SK-N-SH (cell line): ENCODE results near the gene ITGAL. TPM values are rescaled to one million over a fixed set of nuclear protein-coding genes. Genes with fewer than 3 reads are reported as not detected.

Experiments used
- CTCF ChIA-PET: fragments of 300-600, 350-600 bp; formaldehyde crosslinking; extraction: SDS; loops from one replicate; lab custom pipeline; 2021; lab: Yijun Ruan, JAX
- POLR2A ChIA-PET: fragments of 350-600 bp; sonication (Branson Sonifier 250); formaldehyde crosslinking; extraction: SDS; loops from one replicate; lab custom pipeline; 2020; ENCODE audit warnings: antibody characterized with exemption, inconsistent platforms; lab: Yijun Ruan, JAX
- DNase-seq: peaks from one replicate; pipeline ENCODE4 v3.0.0; 2012
- H2AFZ ChIP-seq: fragments of 200-600 bp; sonication (generic); 2 replicates; pipeline ENCODE4 v1.8.1; 2016; ENCODE audit warnings: antibody characterized with exemption, mild to moderate bottlenecking, low read depth
- H3F3A ChIP-seq: fragments of 200-600 bp; sonication (generic); replicated peaks from 2 replicates; pipeline ENCODE3; 2016; ENCODE audit warnings: antibody characterized with exemption, mild to moderate bottlenecking; ENCODE audit not compliant: insufficient read depth
- H3K27ac ChIP-seq, 2 experiments: fragments of 200-500 bp in 1 of 2; fragments of 200-600 bp in 1 of 2; sonication (Bioruptor generic) in 1 of 2; sonication (generic), shearing (Covaris generic) in 1 of 2; 2 replicates each; pipeline versions ENCODE4 v1.5.1 to v1.6.1; 2014 to 2016; ENCODE audit warnings: low read depth in 2 of 2, inconsistent platforms in 1 of 2, low read length in 1 of 2, mild to moderate bottlenecking in 1 of 2, mixed read lengths in 1 of 2
- H3K27me3 ChIP-seq: fragments of 200-600 bp; sonication (generic), shearing (Covaris generic); 2 replicates; pipeline ENCODE4 v1.6.1; 2016; ENCODE audit warnings: mixed run types; ENCODE audit not compliant: insufficient read depth
- H3K36me3 ChIP-seq, 2 experiments: fragments of 200-500 bp in 1 of 2; fragments of 200-600 bp in 1 of 2; sonication (Bioruptor generic) in 1 of 2; sonication (generic) in 1 of 2; replicated peaks in 1 of 2; 2 replicates each; pipeline versions ENCODE3 to v1.5.1; 2014 to 2016; ENCODE audit warnings: low read length in 1 of 2, mild to moderate bottlenecking in 1 of 2; ENCODE audit not compliant: insufficient read depth in 2 of 2, control insufficient read depth in 1 of 2
- H3K4me1 ChIP-seq, 2 experiments: fragments of 200-500 bp in 1 of 2; fragments of 200-600 bp in 1 of 2; sonication (Bioruptor generic) in 1 of 2; sonication (generic), shearing (Covaris generic) in 1 of 2; 2 replicates each; pipeline versions ENCODE4 v1.5.1 to v1.6.1; 2014 to 2016; ENCODE audit warnings: low read depth in 1 of 2, low read length in 1 of 2, mixed run types in 1 of 2; ENCODE audit not compliant: insufficient read depth in 2 of 2, control insufficient read depth in 1 of 2
- H3K4me2 ChIP-seq: fragments of 200-600 bp; sonication (generic), shearing (Covaris generic); 2 replicates; pipeline ENCODE4 v1.6.1; 2017; ENCODE audit warnings: mixed run types
- H3K4me3 ChIP-seq, 2 experiments: fragments of 200-500 bp in 1 of 2; fragments of 200-600 bp in 1 of 2; sonication (Bioruptor generic) in 1 of 2; sonication (generic), shearing (Covaris generic) in 1 of 2; 2 replicates each; pipeline versions ENCODE4 v1.5.1 to v1.8.1; 2014 to 2016; ENCODE audit warnings: low read depth in 2 of 2, inconsistent platforms in 1 of 2, low read length in 1 of 2, mild to moderate bottlenecking in 1 of 2, mixed read lengths in 1 of 2, moderate library complexity in 1 of 2
- H3K79me2 ChIP-seq: fragments of 200-600 bp; sonication (generic); 2 replicates; pipeline ENCODE4 v1.8.1; 2017; ENCODE audit warnings: mild to moderate bottlenecking; ENCODE audit not compliant: insufficient read depth
- H3K9ac ChIP-seq: fragments of 200-600 bp; sonication (generic); 2 replicates; pipeline ENCODE4 v1.6.1; 2017; ENCODE audit warnings: mixed run types
- H3K9me2 ChIP-seq: fragments of 200-600 bp; sonication (generic); 2 replicates; pipeline ENCODE4 v1.6.1; 2017; ENCODE audit warnings: mixed run types
- H3K9me3 ChIP-seq: fragments of 200-600 bp; sonication (generic); 2 replicates; pipeline ENCODE4 v1.6.1; 2017; ENCODE audit warnings: mixed run types, mild to moderate bottlenecking, moderate library complexity
- H4K20me1 ChIP-seq: fragments of 200-600 bp; sonication (generic); 2 replicates; pipeline ENCODE4 v1.6.1; 2017; ENCODE audit warnings: mild to moderate bottlenecking, mixed run types; ENCODE audit not compliant: insufficient read depth
- CTCF ChIP-seq: fragments of 200-600 bp; sonication (generic); IDR thresholded peaks from 2 replicates; pipeline ENCODE4 v1.6.1; 2017; ENCODE audit warnings: antibody characterized with exemption, mild to moderate bottlenecking, moderate library complexity
- ELF1 ChIP-seq: IDR thresholded peaks from 2 replicates; pipeline ENCODE4 v1.4.0; 2012
- EP300 ChIP-seq, 2 experiments: IDR thresholded peaks; 2 replicates each; pipeline versions ENCODE4 v1.4.0 to v1.6.1; 2012; ENCODE audit warnings: borderline replicate concordance in 1 of 2, low read depth in 1 of 2, low read length in 1 of 2
- EZH2phosphoT487 ChIP-seq: fragments of 200-600 bp; sonication (generic); IDR thresholded peaks from 2 replicates; pipeline ENCODE4 v1.6.1; 2017; ENCODE audit warnings: low read depth, mixed run types, mild to moderate bottlenecking, antibody characterized with exemption, moderate library complexity, borderline replicate concordance
- FOSL2 ChIP-seq: IDR thresholded peaks from 2 replicates; pipeline ENCODE4 v1.4.0; 2012; ENCODE audit warnings: low read depth, mild to moderate bottlenecking, moderate library complexity, borderline replicate concordance
- FOXJ3 ChIP-seq: sonication (generic); formaldehyde crosslinking; IDR thresholded peaks from 2 replicates; pipeline ENCODE4 v1.5.1; 2020; ENCODE audit warnings: mild to moderate bottlenecking, missing genetic modification reagents
- GATA2 ChIP-seq: sonication (generic); formaldehyde crosslinking; IDR thresholded peaks from 2 replicates; pipeline ENCODE4 v1.5.0; 2020; ENCODE audit warnings: mild to moderate bottlenecking, missing genetic modification reagents
- MEF2A ChIP-seq: IDR thresholded peaks from 2 replicates; pipeline ENCODE4 v1.4.0; 2012; ENCODE audit warnings: low read depth, borderline replicate concordance
- MXI1 ChIP-seq: IDR thresholded peaks from 2 replicates; pipeline ENCODE4 v1.6.1; 2012; ENCODE audit warnings: mild to moderate bottlenecking, low read depth, low read length, improper control_type of control experiment
- PBX3 ChIP-seq: IDR thresholded peaks from 2 replicates; pipeline ENCODE4; 2012
- POLR2AphosphoS5 ChIP-seq: IDR thresholded peaks from 2 replicates; pipeline ENCODE4 v1.6.1; 2012; ENCODE audit warnings: low read depth, low read length
- RAD21 ChIP-seq: IDR thresholded peaks from 2 replicates; pipeline ENCODE4 v1.6.1; 2012; ENCODE audit warnings: mild to moderate bottlenecking, low read length
- RXRA ChIP-seq: IDR thresholded peaks from 2 replicates; pipeline ENCODE4 v1.4.0; 2012; ENCODE audit warnings: low read depth, mild to moderate bottlenecking, borderline replicate concordance
- SMC3 ChIP-seq: IDR thresholded peaks from 2 replicates; pipeline ENCODE4 v1.6.1; 2012; ENCODE audit warnings: low read depth, low read length, improper control_type of control experiment
- TAF1 ChIP-seq: IDR thresholded peaks from 2 replicates; pipeline ENCODE4 v1.6.1; 2012; ENCODE audit warnings: low read depth, mild to moderate bottlenecking, low read length, moderate library complexity, borderline replicate concordance
- TEAD4 ChIP-seq: IDR thresholded peaks from 2 replicates; pipeline ENCODE4 v1.4.0; 2012; ENCODE audit warnings: mild to moderate bottlenecking, borderline replicate concordance; ENCODE audit not compliant: insufficient read depth
- YY1 ChIP-seq: IDR thresholded peaks from 2 replicates; pipeline ENCODE4 v1.4.0; 2012; ENCODE audit warnings: low read depth, mild to moderate bottlenecking
- WGBS: methylation state at CpG from one replicate; pipeline ENCODE4 v1.1.6; 2017; ENCODE audit warnings: low lambda C conversion rate; 5-methylcytosine and 5-hydroxymethylcytosine counted together
- polyA plus RNA-seq, 3 experiments: library from polyadenylated mRNA; depleted of rRNA; stranded (reverse); fragments of >200 nt; gene quantifications; 2 replicates each; pipeline ENCODE4 v1.2.3, GENCODE V29; 2012
- TF ChIP-seq, protein P1 (sequence below): fragments of 150-350 bp; IDR thresholded peaks from 2 replicates; pipeline ENCODE4 v1.6.1; 2017; ENCODE audit warnings: antibody characterized with exemption, low read length, low read depth, borderline replicate concordance

ITGAL gene
- polyA plus RNA-seq, 1 of the 3 experiments (the other 2 are of a cell fraction): 0.12 TPM

DNA sequence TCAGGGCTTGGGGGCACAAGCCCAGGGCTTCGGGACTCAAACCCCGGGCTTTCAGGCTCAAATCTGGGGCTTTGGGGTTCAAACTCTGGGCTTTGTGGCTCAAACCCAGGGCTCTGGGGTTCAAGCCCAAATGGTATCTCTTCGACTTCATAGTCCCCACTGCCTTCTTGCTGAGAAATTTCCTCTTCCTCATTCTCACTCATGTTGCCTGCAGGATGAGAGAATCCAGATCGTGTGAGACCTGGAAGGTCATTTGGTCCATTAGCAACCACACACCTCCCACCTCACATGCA lies 53.2 kb downstream of the ITGAL start:
- Histone ChIP-seq H3K79me2 (no peaks in the 10 kb centered on the region), H3K27ac (peak overlapping the region; percentile 27 to 98; a peak in 3 of 4 replicates)
- WGBS: 59% methylated on average over 4 of the region's 4 CpGs
- TF ChIP-seq YY1 (no peak), MEF2A (no peak), CTCF (no peak), TAF1 (no peak), FOXJ3 (CRISPR knock-in tag) (no peak), ELF1 (no peak), RAD21 (no peak), MXI1 (no peak), POLR2AphosphoS5 (no peak; the same call in 1 of the 2 replicates), RXRA (no peak), EP300 (IDR thresholded peaks at IDR 0.05; ENCODE audit: borderline replicate concordance in 1 of 2, low read depth in 1 of 2, low read length in 1 of 2) (no peak), PBX3 (no peak), SMC3 (no peak), TEAD4 (no peak), GATA2 (CRISPR knock-in tag) (no peak), FOSL2 (no peak), EZH2phosphoT487 (no peak)
- TF ChIP-seq, protein P1, sequence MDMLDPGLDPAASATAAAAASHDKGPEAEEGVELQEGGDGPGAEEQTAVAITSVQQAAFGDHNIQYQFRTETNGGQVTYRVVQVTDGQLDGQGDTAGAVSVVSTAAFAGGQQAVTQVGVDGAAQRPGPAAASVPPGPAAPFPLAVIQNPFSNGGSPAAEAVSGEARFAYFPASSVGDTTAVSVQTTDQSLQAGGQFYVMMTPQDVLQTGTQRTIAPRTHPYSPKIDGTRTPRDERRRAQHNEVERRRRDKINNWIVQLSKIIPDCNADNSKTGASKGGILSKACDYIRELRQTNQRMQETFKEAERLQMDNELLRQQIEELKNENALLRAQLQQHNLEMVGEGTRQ: no peak
- TF ChIP-seq, all 33 proteins: peak for 0
- no peak for DNase-seq
- no peaks in the 10 kb centered on the region for H3K9me2 ChIP-seq
- H3K27me3 ChIP-seq: no peaks in the 10 kb centered on the region
- H2AFZ ChIP-seq: peak overlapping the region; percentile 46; the same call in 1 of the 2 replicates
- H3K4me1 ChIP-seq: peaks cover 6 to 11% of the 10 kb centered on the region in 2 experiments; a peak in 3 of 4 replicates
- H4K20me1 ChIP-seq: no peaks in the 10 kb centered on the region
- no peaks in the 10 kb centered on the region for H3K9me3 ChIP-seq
- H3K4me2 ChIP-seq: peak overlapping the region; percentile 83
- ChIA-PET CTCF (interaction anchor here (2.0 to 2.5 kb wide), 3 partner anchors 9 to 96 kb away, joined by 7 to 15 read pairs (median 12); partner anchors contain the start of genes DCTPP1 and ZNF747), POLR2A (interaction anchor here (0.7 to 2.1 kb wide), 3 partner anchors 10 to 81 kb away, joined by 3 to 5 read pairs (median 3); partner anchors contain the start of gene SEPHS2)
- H3K9ac ChIP-seq: peak overlapping the region; percentile 96
- H3K36me3 ChIP-seq: peaks cover 0 to 9% of the 10 kb centered on the region in 2 experiments
- no peaks in the 10 kb centered on the region for H3F3A ChIP-seq
- H3K4me3 ChIP-seq: peak overlapping the region; percentile 80 to 83
